Skin of body (tissue), 2 donors: ENCODE results near the gene CHSY1. TPM values are rescaled to one million over a fixed set of nuclear protein-coding genes. Genes with fewer than 3 reads are reported as not detected.

ENCODE experiments used
- DNase-seq: peaks from one replicate; lab custom pipeline; 2025; lab: John Stamatoyannopoulos, UW
- total RNA-seq: library from RNA; depleted of rRNA; stranded (reverse); fragments of >200 nt; gene quantifications from one replicate; pipeline ENCODE4 v1.2.3, GENCODE V29; 2014

CHSY1 gene
- total RNA-seq, 1 donor from 2014 or later, result 36.9 TPM

- DNase-seq, result no peak
Observed at GRCh38 chr15:101173233-101174119, 78.4 kb downstream of the CHSY1 start.

- peak; percentile 42 for DNase-seq
Observed at GRCh38 chr15:101172501-101173071, 79.3 kb downstream of the CHSY1 start.

- no peak for DNase-seq
Observed at GRCh38 chr15:101171954-101172353, 79.9 kb downstream of the CHSY1 start.

GRCh38 chr15:101170568-101171350 is 81.1 kb downstream of the CHSY1 start:
- no peak for DNase-seq

- DNase-seq, result no peak
Observed at GRCh38 chr15:101169495-101170071, 82.3 kb downstream of the CHSY1 start.

- peak; percentile 28 for DNase-seq
Observed at GRCh38 chr15:101168898-101169494, 82.9 kb downstream of the CHSY1 start.

- no peak for DNase-seq
Observed at GRCh38 chr15:101168463-101168824, 83.4 kb downstream of the CHSY1 start.

GRCh38 chr15:101167753-101168462 is 83.9 kb downstream of the CHSY1 start:
- peak; percentile 32 for DNase-seq

GRCh38 chr15:101167411-101167752 is 84.5 kb downstream of the CHSY1 start:
- DNase-seq, result no peak

GRCh38 chr15:101165905-101166471 is 85.9 kb downstream of the CHSY1 start:
- no peak for DNase-seq

- DNase-seq, result no peak
Observed at GRCh38 chr15:101162701-101163483, 89.0 kb downstream of the CHSY1 start.

GRCh38 chr15:101161656-101162055 is 90.2 kb downstream of the CHSY1 start:
- DNase-seq, result no peak

- no peak for DNase-seq
Observed at GRCh38 chr15:101159936-101160815, 91.7 kb downstream of the CHSY1 start.

GRCh38 chr15:101159096-101159935 is 92.5 kb downstream of the CHSY1 start:
- no peak for DNase-seq

GRCh38 chr15:101158166-101159095 is 93.4 kb downstream of the CHSY1 start:
- DNase-seq, result no peak

GRCh38 chr15:101157721-101158120 is 94.1 kb downstream of the CHSY1 start:
- no peak for DNase-seq
